GM06990 (cell line): ENCODE data around the gene CCDC34.

Experiments
- DNase-seq: peaks from one replicate; pipeline ENCODE4 v3.0.0-alpha.2; 2011; ENCODE audit not compliant: insufficient read length; ENCODE audit errors: extremely low read depth
- H3K27me3 ChIP-seq: replicated peaks from 2 replicates; pipeline ENCODE4 v1.6.0; 2011; ENCODE audit warnings: low read length; ENCODE audit not compliant: control insufficient read depth, insufficient read depth
- H3K36me3 ChIP-seq: 2 replicates; pipeline ENCODE4 v1.5.1; 2011; ENCODE audit warnings: low read length; ENCODE audit not compliant: control insufficient read depth, insufficient read depth
- H3K4me3 ChIP-seq: replicated peaks from 2 replicates; pipeline ENCODE4 v1.5.1; 2011; ENCODE audit warnings: low read depth, mild to moderate bottlenecking, control low read depth, low read length
- TF ChIP-seq, protein P1 (sequence below): IDR thresholded peaks from 2 replicates; pipeline ENCODE4 v1.5.1; 2011; ENCODE audit warnings: low read length, control low read depth, mild to moderate bottlenecking, inconsistent platforms; ENCODE audit not compliant: insufficient read depth, poor library complexity, severe bottlenecking

The CCDC34 gene

DNA sequence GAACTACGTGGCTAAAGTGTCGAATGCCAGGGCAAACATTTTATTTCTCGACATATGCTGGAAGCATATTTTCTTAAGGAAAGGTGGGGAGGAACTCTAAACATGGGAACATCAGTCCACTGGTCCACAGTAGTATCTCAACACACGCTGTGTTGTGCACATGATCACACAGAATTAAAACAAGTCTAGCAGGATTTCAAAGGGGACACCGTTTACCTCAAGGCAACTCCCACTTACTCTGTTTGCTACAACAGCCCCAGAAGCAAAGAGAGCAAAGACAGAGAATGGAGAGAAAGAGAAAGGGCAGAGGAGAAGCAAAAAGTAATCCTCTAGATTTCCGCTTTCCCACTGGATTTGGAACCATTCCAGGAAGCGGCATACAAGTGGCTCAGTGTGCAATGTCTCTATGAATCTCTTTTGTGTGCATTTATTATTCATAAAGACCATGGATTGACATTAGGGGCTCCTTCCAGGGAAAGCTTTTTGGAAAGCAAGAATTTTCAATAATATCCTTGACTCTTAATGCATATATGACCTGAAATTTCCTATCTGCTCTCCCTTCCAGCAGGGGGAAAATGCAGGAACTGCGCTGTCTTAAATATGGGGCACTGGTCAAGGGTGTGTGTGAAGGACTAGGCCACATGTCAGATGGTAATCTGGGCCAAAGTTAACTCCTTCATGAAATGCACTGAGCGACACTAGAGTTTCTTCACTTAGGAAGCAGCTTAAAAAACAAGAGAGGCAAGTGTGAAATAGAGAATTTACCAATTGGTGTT is 34.8 kb upstream of the CCDC34 start:
- TF ChIP-seq, protein P1, sequence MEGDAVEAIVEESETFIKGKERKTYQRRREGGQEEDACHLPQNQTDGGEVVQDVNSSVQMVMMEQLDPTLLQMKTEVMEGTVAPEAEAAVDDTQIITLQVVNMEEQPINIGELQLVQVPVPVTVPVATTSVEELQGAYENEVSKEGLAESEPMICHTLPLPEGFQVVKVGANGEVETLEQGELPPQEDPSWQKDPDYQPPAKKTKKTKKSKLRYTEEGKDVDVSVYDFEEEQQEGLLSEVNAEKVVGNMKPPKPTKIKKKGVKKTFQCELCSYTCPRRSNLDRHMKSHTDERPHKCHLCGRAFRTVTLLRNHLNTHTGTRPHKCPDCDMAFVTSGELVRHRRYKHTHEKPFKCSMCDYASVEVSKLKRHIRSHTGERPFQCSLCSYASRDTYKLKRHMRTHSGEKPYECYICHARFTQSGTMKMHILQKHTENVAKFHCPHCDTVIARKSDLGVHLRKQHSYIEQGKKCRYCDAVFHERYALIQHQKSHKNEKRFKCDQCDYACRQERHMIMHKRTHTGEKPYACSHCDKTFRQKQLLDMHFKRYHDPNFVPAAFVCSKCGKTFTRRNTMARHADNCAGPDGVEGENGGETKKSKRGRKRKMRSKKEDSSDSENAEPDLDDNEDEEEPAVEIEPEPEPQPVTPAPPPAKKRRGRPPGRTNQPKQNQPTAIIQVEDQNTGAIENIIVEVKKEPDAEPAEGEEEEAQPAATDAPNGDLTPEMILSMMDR, result no peak
- Histone ChIP-seq H3K4me3 (no peak overlapping the region), H3K36me3 (no peaks in the 10 kb centered on the region), H3K27me3 (no peaks in the 10 kb centered on the region)
- DNase-seq, result no peak

DNA sequence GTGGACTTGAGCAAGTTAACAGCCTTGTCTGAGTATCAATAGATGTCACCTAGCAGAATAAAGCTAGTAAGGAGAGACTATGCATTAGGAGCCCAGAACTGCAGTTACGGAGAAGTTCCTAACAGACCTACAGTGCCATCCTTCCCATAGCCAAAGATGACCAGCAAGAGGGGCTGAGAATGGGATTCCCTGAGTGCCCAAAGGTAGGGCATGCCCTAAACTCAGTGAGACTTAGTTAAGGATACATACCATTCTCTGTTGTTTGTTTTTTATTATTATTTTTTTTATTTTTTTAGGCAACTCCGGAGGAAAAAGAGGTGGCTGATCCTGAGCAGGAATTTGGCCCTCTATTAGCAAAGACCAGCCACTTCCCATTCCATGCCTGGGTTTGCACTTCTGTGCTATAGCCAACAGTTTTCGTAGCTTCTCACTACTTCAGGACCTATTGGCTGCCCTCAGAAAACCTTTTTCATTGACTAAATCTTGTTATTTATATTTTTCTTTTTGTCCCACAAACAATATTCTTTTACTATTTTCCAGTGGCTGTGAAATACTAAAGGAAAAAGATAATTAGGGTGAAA is 33.3 kb upstream of the CCDC34 start:
- TF ChIP-seq, protein P1, result no peak
- no peak for DNase-seq
- Histone ChIP-seq H3K4me3 (no peak overlapping the region), H3K36me3 (no peaks in the 10 kb centered on the region), H3K27me3 (no peaks in the 10 kb centered on the region)

DNA sequence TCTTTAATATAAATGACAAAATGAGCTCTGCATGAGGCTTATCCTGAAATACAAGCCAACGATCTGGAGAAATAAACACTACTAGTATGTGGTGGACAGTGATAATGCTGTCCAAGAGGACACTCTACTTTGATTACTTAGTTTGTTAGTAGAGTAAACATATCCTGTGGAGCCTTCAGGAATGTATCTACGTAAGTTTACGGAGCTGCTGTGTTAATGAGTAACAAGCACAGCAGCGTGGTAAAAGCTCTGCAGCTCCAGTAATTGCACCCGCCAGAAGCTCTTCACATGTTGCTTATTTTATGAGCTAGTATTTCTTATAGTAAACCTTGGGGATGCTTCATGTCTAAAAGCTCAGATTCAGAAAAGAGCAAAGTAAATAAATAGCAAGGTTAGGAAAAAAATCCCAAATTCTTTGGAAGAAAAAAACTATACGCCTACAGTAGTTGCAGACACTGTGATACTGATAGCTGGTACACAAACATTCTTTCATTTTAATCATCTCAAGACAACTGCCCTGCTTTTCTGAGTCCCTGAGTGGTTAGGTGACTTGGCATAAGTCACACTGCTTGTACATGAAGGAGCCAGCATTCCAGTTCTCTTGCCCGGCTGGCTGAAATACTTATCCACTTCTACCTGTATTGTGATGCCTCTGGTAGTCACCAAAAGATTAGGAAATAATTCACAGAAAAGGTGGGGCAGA is 32.7 kb upstream of the CCDC34 start:
- no peaks in the 10 kb centered on the region for H3K27me3 ChIP-seq
- TF ChIP-seq, protein P1, result no peak
- no peak for DNase-seq
- no peak overlapping the region for H3K4me3 ChIP-seq
- no peaks in the 10 kb centered on the region for H3K36me3 ChIP-seq

DNA sequence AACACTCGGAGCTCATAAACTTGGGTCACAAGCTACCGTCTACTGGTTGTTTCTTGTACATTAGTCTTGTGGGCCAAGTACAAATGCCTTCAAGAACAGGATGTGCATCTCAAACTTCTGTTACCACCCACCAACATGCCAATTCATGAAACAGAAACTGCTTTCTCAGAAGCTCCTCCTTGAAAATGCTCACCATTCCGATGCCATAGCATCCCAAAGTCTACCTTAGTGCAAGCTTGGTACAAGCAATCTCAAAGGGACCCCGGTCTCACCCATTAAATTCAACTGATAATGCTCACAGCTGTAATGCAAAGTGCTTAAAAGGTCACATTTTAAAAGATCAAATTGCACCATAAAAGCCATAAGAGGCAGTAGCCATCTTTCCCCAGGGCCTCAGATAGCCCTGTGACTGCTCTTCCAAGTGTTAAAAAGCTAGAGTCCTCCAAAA is 31.8 kb upstream of the CCDC34 start:
- TF ChIP-seq, protein P1, result no peak
- Histone ChIP-seq H3K4me3 (no peak overlapping the region), H3K36me3 (no peaks in the 10 kb centered on the region), H3K27me3 (no peaks in the 10 kb centered on the region)
- no peak for DNase-seq

DNA sequence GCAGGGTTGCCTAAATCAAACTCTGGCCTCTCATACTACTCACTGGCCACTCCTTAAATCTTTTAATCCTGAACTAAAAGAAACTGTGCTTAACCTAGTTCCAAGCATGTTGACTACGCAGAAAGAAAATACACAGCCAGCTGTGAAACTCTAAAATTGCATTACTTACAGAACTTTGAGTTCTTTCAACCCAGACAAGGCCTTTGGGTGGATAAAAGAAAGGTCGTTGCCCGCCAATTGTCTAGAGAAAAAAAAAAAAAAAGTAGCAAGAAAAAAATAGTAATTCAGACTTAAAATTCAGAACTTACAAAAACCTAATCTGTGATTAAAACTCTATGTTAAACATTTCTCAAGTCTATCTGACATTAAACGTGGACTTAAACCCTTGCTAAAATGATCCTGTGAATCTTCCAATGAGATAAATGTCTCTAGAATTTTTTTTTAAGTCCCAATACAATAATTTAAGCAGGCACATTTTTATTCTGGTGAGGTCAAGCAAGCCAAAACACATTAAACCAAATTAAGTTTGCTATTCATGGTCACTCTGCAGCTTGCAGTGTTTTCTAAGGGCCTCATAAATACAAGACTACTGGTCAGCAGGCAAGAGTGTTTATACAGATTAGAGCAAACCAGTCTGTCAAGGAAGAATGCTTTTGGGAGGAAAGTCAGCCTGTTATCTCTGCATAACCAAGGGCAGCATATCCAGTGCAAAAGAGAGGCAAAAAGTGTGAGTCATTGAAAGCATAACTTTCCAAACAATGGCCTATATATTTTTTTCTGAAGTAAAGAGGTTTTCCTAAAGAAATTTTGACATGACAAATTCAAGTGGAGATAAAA is 29.5 kb upstream of the CCDC34 start:
- no peak for DNase-seq
- no peaks in the 10 kb centered on the region for H3K27me3 ChIP-seq
- no peaks in the 10 kb centered on the region for H3K36me3 ChIP-seq
- no peak overlapping the region for H3K4me3 ChIP-seq
- TF ChIP-seq, protein P1, result no peak
